Measurements from ENCODE around the gene HYCC2.

The HYCC2 gene

GRCh38 chr2:201071479-201072200 is at the start of gene HYCC2, which contains the start of gene NDUFB3:
Gene HYCC2, minus strand, starts transcription at chr2:201071671. Its CDS starts 47,662 bp downstream, at chr2:201024009.
Gene NDUFB3, plus strand, starts transcription at chr2:201072001. Its CDS starts 6,882 bp downstream, at chr2:201078883.
- TF ChIP-seq GLIS3 (CRISPR knock-in tag; IDR thresholded peaks at IDR 0.05) (no peak), TCF4 (CRISPR knock-in tag; IDR thresholded peaks at IDR 0.05; ENCODE audit: borderline replicate concordance) (no peak), ZNF565 (CRISPR knock-in tag; conservative IDR thresholded peaks at IDR 0.05; ENCODE audit: low read depth) (no peak), ZNF70 (CRISPR knock-in tag; IDR thresholded peaks at IDR 0.05) (no peak), ISL1 (CRISPR knock-in tag; IDR thresholded peaks at IDR 0.05) (no peak), ARNTL (CRISPR knock-in tag; IDR thresholded peaks at IDR 0.05; ENCODE audit: borderline replicate concordance, low read depth) (0 out of 2 replicates have a peak, but pooled peaks have one; percentile 31), ESRRG (CRISPR knock-in tag; IDR thresholded peaks at IDR 0.05) (no peak), PATZ1 (CRISPR knock-in tag; IDR thresholded peaks at IDR 0.05; ENCODE audit: borderline replicate concordance) (no peak), CREB5 (CRISPR knock-in tag; IDR thresholded peaks at IDR 0.05; ENCODE audit: low read depth) (no peak), CSDC2 (CRISPR knock-in tag; IDR thresholded peaks at IDR 0.05) (no peak), ZFP3 (CRISPR knock-in tag; IDR thresholded peaks at IDR 0.05) (0 out of 2 replicates have a peak, but pooled peaks have one; percentile 44), ZFP30 (CRISPR knock-in tag; IDR thresholded peaks at IDR 0.05) (0 out of 2 replicates have a peak, but pooled peaks have one; percentile 11), ZNF8 (CRISPR knock-in tag; IDR thresholded peaks at IDR 0.05) (peak; percentile 17; the same call in 1 of the 2 replicates), OSR1 (CRISPR knock-in tag; IDR thresholded peaks at IDR 0.05) (no peak)
- peak; percentile 97 for ATAC-seq

- peak; percentile 56 for ATAC-seq
- no peak for TF ChIP-seq ESRRG (CRISPR knock-in tag; IDR thresholded peaks at IDR 0.05)
- no peak for TF ChIP-seq CSRNP3 (CRISPR knock-in tag; IDR thresholded peaks at IDR 0.05)
- TF ChIP-seq POU6F1 (CRISPR knock-in tag; IDR thresholded peaks at IDR 0.05; ENCODE audit: borderline replicate concordance, low read depth) = no peak
- TF ChIP-seq PATZ1 (CRISPR knock-in tag; IDR thresholded peaks at IDR 0.05; ENCODE audit: borderline replicate concordance) = no peak
- no peak for TF ChIP-seq BACH2 (CRISPR knock-in tag; IDR thresholded peaks at IDR 0.05; ENCODE audit: borderline replicate concordance)
- TF ChIP-seq GLIS3 (CRISPR knock-in tag; IDR thresholded peaks at IDR 0.05) = no peak
- no peak for TF ChIP-seq ZNF8 (CRISPR knock-in tag; IDR thresholded peaks at IDR 0.05)
- TF ChIP-seq CREB5 (CRISPR knock-in tag; IDR thresholded peaks at IDR 0.05; ENCODE audit: low read depth) = no peak
- no peak for TF ChIP-seq SNAI2 (CRISPR knock-in tag; IDR thresholded peaks at IDR 0.05)
- TF ChIP-seq OSR1 (CRISPR knock-in tag; IDR thresholded peaks at IDR 0.05) = no peak
- TF ChIP-seq ZC3H10 (CRISPR knock-in tag; IDR thresholded peaks at IDR 0.05) = no peak
- TF ChIP-seq ISL1 (CRISPR knock-in tag; IDR thresholded peaks at IDR 0.05) = no peak
Observed at GRCh38 chr2:201118961-201119854, 47.7 kb upstream of the HYCC2 start.
